BE2C (cell line): Measurements from ENCODE around the gene ERC1.

ENCODE experiments used
- DNase-seq: peaks from one replicate; pipeline ENCODE4 v3.0.0-alpha.2; 2020
- H3K27me3 ChIP-seq: fragments of 250-450 bp; sonication (Bioruptor Pico); 2 replicates; pipeline ENCODE4 v1.5.1; 2020; ENCODE audit warnings: mild to moderate bottlenecking
- H3K36me3 ChIP-seq: fragments of 250-450 bp; sonication (Bioruptor Pico); 2 replicates; pipeline ENCODE4 v1.5.1; 2020; ENCODE audit warnings: mild to moderate bottlenecking
- H3K4me1 ChIP-seq: fragments of 250-450 bp; sonication (Bioruptor Pico); 2 replicates; pipeline ENCODE4 v1.5.1; 2020
- H3K4me3 ChIP-seq: 2 replicates; pipeline ENCODE4 v1.5.1; 2011; ENCODE audit warnings: low read depth, low read length
- H3K9me3 ChIP-seq: fragments of 250-450 bp; sonication (Bioruptor Pico); 2 replicates; pipeline ENCODE4 v1.5.1; 2020
- TF ChIP-seq, protein P1 (sequence below): IDR thresholded peaks from 2 replicates; pipeline ENCODE4 v1.5.1; 2012; ENCODE audit warnings: mild to moderate bottlenecking, low read depth, low read length

Gene ERC1

DNA sequence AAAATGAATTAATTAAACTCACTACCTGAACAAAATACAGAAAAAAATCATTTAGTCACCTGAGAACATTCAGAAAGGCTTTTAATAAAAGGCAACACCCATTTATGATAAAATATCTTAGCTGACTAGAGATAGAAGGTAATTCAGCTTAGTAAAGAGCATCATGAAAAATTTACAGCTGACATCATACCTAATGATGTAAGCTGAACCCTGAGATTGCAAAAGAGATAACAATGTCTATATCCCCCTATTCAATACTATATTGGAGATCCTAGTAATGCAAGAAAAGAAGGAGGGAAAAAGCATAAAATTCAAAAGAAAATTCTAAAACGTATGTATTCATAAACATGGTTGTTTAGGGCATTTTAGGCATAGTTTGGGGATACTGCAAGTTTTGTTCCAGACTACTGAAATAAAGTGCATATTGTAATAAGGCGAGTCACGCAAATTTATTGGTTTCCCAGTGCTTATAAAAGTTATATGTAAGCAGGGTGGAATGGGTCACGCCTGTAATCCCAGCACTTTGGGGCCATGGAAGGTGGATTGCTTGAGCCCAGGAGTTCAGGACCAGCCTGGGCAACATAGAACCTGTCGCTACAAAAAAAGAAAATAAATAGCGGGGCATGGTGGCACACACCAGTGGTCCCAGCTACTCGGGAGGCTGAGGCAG, 311.3 kb downstream of the ERC1 start:
- H3K36me3 ChIP-seq = peaks cover 3% of the 10 kb centered on the region
- no peak for DNase-seq
- TF ChIP-seq, protein P1, sequence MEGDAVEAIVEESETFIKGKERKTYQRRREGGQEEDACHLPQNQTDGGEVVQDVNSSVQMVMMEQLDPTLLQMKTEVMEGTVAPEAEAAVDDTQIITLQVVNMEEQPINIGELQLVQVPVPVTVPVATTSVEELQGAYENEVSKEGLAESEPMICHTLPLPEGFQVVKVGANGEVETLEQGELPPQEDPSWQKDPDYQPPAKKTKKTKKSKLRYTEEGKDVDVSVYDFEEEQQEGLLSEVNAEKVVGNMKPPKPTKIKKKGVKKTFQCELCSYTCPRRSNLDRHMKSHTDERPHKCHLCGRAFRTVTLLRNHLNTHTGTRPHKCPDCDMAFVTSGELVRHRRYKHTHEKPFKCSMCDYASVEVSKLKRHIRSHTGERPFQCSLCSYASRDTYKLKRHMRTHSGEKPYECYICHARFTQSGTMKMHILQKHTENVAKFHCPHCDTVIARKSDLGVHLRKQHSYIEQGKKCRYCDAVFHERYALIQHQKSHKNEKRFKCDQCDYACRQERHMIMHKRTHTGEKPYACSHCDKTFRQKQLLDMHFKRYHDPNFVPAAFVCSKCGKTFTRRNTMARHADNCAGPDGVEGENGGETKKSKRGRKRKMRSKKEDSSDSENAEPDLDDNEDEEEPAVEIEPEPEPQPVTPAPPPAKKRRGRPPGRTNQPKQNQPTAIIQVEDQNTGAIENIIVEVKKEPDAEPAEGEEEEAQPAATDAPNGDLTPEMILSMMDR = no peak
- H3K4me1 ChIP-seq = peaks cover 5% of the 10 kb centered on the region; the same call in 1 of the 2 replicates
- H3K27me3 ChIP-seq = no peaks in the 10 kb centered on the region
- no peak overlapping the region for H3K4me3 ChIP-seq
- H3K9me3 ChIP-seq = no peaks in the 10 kb centered on the region; the same call in 1 of the 2 replicates

DNA sequence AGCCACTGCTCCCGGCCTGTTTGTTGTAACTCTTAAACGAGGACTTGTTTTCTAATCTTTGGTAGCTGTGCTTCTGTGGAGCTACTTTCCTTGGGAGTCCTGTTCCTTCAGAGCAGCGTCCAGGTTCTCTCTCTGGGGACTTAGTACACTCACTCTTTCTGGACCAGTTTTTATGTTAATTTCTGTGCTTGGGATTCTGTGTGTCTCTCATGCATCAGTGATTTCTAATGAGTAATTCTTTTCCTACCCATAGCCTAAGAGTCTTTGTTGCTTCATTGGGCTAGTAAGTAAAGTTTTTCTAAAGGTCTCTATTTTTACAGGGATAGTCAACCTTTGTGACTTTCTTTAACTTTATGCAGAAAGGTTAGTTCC, 314.0 kb downstream of the ERC1 start:
- Histone ChIP-seq H3K4me1 (peaks cover 5% of the 10 kb centered on the region; the same call in 1 of the 2 replicates), H3K4me3 (no peak overlapping the region), H3K36me3 (peaks cover 3% of the 10 kb centered on the region), H3K27me3 (no peaks in the 10 kb centered on the region), H3K9me3 (no peaks in the 10 kb centered on the region; the same call in 1 of the 2 replicates)
- no peak for DNase-seq
- TF ChIP-seq, protein P1 = no peak

DNA sequence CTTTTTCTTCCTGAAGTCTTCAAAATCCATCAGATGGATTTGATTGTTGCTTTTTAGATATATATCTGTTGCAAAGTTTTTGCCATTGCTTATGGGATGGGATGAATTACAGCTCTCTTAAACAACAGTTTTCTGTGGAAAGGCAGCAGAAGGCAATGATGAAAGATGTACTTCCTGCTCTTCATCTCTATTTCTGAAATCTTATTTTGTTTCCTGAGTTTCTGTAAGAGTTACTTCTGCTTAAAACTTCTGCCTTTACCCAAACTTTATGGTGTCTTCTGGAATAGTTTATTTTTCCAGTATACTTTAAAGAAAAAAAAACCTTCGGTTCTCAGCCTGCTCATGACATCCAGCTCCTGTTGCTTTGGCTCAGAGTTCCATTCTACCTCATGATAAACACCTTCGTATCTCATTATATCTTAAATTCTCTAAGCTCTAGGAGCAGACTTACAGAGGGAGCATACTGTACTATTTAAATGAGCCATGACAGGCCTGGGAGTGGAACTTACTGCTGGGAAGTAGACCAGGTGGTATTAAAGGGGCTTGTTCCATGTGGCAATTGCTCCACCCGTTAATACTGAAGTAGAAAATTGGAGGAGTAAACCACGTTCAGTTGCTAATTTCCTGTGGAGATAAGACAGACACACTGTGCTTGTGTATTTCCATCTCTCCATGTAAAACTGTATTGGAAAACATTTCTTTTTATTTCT, 314.9 kb downstream of the ERC1 start:
- TF ChIP-seq, protein P1 = no peak
- no peaks in the 10 kb centered on the region for H3K27me3 ChIP-seq
- H3K9me3 ChIP-seq = no peaks in the 10 kb centered on the region; the same call in 1 of the 2 replicates
- H3K4me1 ChIP-seq = peaks cover 5% of the 10 kb centered on the region; the same call in 1 of the 2 replicates
- no peak for DNase-seq
- H3K4me3 ChIP-seq = no peak overlapping the region
- no peaks in the 10 kb centered on the region; the same call in none of the 2 replicates for H3K36me3 ChIP-seq

DNA sequence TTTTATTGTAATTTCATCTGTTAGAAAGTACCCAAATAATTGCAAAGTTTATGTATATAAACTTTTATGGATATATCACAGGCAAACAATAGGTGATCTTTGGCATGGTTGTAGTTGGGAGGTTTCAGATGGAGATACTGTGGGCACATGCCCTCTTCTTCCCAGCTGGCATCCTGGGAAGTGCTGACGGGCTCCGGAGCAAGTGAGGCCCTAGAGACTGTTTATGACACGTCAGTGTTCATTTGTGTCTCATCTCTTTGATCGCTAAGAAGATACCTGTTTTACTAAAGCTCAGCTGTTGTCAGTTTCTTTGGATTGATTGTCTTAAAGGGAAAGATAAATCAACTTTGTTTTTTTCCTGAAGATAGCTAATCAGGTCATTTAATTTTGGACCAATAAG, 315.8 kb downstream of the ERC1 start:
- H3K36me3 ChIP-seq = no peaks in the 10 kb centered on the region

DNA sequence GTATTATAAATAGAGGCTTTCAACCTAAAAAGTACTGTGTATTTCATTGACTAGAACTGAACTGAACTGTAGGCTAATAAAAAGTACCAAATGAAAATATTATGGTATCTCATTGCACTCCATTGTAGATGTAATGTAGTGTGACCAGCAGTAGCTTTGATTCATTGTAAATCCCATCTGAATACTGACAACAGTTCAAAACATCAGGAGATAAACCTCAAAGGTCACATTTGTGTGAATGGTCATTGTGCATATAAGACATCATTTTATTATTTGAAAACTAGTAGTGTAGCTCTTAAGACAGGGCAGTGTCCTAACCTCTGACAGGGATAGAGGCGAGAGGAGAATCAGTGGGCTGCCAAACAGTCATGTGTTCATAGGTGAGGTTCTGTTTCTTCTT, 316.8 kb downstream of the ERC1 start:
- no peaks in the 10 kb centered on the region for H3K9me3 ChIP-seq
- no peak overlapping the region for H3K4me3 ChIP-seq
- no peaks in the 10 kb centered on the region for H3K27me3 ChIP-seq
- DNase-seq = no peak
- peaks cover 5% of the 10 kb centered on the region; the same call in 1 of the 2 replicates for H3K4me1 ChIP-seq
- TF ChIP-seq, protein P1 = no peak
- H3K36me3 ChIP-seq = no peaks in the 10 kb centered on the region

More for the DNA sequence above, 315.8 kb downstream of the ERC1 start:
- Histone ChIP-seq H3K4me3 (no peak overlapping the region), H3K4me1 (peaks cover 5% of the 10 kb centered on the region; the same call in 1 of the 2 replicates), H3K27me3 (no peaks in the 10 kb centered on the region), H3K9me3 (no peaks in the 10 kb centered on the region)
- TF ChIP-seq, protein P1 = no peak
- DNase-seq = no peak

DNA sequence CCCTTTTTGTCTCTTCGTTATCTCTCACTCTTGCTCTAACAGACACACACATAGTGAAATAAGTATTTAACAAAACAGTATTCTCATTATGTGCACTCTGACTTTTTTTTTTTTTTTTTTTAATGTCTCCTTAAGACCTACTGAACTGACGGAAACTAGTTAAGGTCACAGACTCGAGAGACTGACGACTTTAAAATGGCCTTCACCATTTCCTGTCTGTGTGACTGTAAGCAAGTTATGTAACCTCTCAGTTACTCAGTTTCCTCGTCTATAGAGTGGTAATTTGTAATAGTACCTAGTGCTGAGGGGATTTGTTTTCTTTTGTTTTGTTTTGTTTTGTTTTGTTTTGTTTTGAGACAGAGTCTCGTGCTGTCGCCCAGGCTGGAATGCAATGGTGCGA, 318.6 kb downstream of the ERC1 start:
- Histone ChIP-seq H3K9me3 (no peaks in the 10 kb centered on the region), H3K4me3 (no peak overlapping the region), H3K36me3 (no peaks in the 10 kb centered on the region), H3K4me1 (peaks cover 5% of the 10 kb centered on the region; the same call in 1 of the 2 replicates), H3K27me3 (no peaks in the 10 kb centered on the region)
- DNase-seq = no peak
- TF ChIP-seq, protein P1 = no peak
